ENCODE measurements around the gene PMAIP1. TPM values are rescaled to one million over a fixed set of nuclear protein-coding genes. Genes with fewer than 3 reads are reported as not detected.

Gene PMAIP1
- total and polyA plus RNA-seq, 9 of the 15 experiments (the other 6 are each of a cell fraction or from before 2014, with no cell fraction given): 8.0 to 22.9 (median 14.9) TPM

GRCh38 chr18:59917422-59917821, 17.6 kb downstream of the PMAIP1 start:
- H3K4me3 ChIP-seq: no peak overlapping the region
- in situ Hi-C loops (cut with MboI): no loop called here
- peak in 2 of 4 experiments; percentile 34 to 48 for DNase-seq (ENCODE audit: extremely low read depth in 1 of 4, low spot score in 3 of 4)
- WGBS (ENCODE audit: insufficient coverage, low coverage, missing lambda C conversion rate): 32% methylated on average over 5 of the region's 5 CpGs
- H2AFZ ChIP-seq (ENCODE audit: low read depth, low read length): peak overlapping the region; percentile 91
- H3K27ac ChIP-seq (ENCODE audit: extremely low read depth, low read depth, low read length): peak overlapping the region; percentile 62
- H3K4me1 ChIP-seq (replicated peaks in 1 of 2; ENCODE audit: control insufficient read depth in 2 of 2, insufficient read depth in 2 of 2, low read length in 2 of 2): peaks cover 3 to 21% of the 10 kb centered on the region in 2 experiments; a peak in 4 of 5 replicates
- no peaks in the 10 kb centered on the region for H3K9me1 ChIP-seq (ENCODE audit: control insufficient read depth, insufficient read depth, low read length)
- CTCF ChIA-PET (ENCODE audit: low intra/inter-chr PET ratio): no interaction called here
- peak; percentile 35 for FAIRE-seq
- no peak overlapping the region for H3K4me2 ChIP-seq (ENCODE audit: insufficient read depth, low read length)
- ATAC-seq: peak; percentile 72
- H3K27me3 ChIP-seq (ENCODE audit: control insufficient read depth in 2 of 2, insufficient read depth in 2 of 2, low read length in 2 of 2): no peaks in the 10 kb centered on the region
- BruUV-seq (replicated peaks): no TSS peak
- POLR2A ChIA-PET: interaction anchor here (1.3 kb wide), 1 partner anchor 17 kb away, joined by 8 read pairs; the partner anchor contains the start of gene PMAIP1
- H4K20me1 ChIP-seq (replicated peaks; ENCODE audit: control insufficient read depth, insufficient read depth, low read length): no peaks in the 10 kb centered on the region
- no peaks in the 10 kb centered on the region for H3K36me3 ChIP-seq (ENCODE audit: control insufficient read depth, insufficient read depth, low read length)
- H3K9me3 ChIP-seq (replicated peaks; ENCODE audit: control insufficient read depth, insufficient read depth, low read depth, low read length): no peaks in the 10 kb centered on the region
- H3K79me2 ChIP-seq (ENCODE audit: control insufficient read depth, insufficient read depth, low read length): no peaks in the 10 kb centered on the region
- intact Hi-C loops (cut with micrococcal nuclease): no loop called here
- peak overlapping the region in 1 of 2 experiments; percentile 42; a peak in 1 of 4 replicates for H3K9ac ChIP-seq (ENCODE audit: insufficient read depth in 1 of 2, low read depth in 2 of 2, low read length in 2 of 2)
- TF ChIP-seq KLF13 (tag; IDR thresholded peaks at IDR 0.05; ENCODE audit: borderline replicate concordance, low read depth) (no peak), ATF3 (IDR thresholded peaks at IDR 0.05) (peak; percentile 58), ATF3 (CRISPR knock-in tag; conservative IDR thresholded peaks at IDR 0.05) (no peak), MAFG (tag; conservative IDR thresholded peaks at IDR 0.05) (peak; percentile 95), SMARCC2 (IDR thresholded peaks at IDR 0.05; ENCODE audit: low read depth) (no peak), EGR1 (conservative IDR thresholded peaks at IDR 0.05) (no peak), ZNF316 (IDR thresholded peaks at IDR 0.05) (peak; percentile 92), FOXO4 (CRISPR knock-in tag; IDR thresholded peaks at IDR 0.05) (no peak), CEBPG (CRISPR knock-in tag; IDR thresholded peaks at IDR 0.05) (peak; percentile 23; the same call in 1 of the 2 replicates), CEBPG (tag; conservative IDR thresholded peaks at IDR 0.05 in 1 of 2, IDR thresholded peaks at IDR 0.05 in 1 of 2) (peak; percentile 45 to 88; a peak in 3 of 4 replicates), ZNF551 (CRISPR knock-in tag; IDR thresholded peaks at IDR 0.05) (no peak), ZNF175 (CRISPR knock-in tag; IDR thresholded peaks at IDR 0.05; ENCODE audit: low read depth) (peak; percentile 32; the same call in 1 of the 2 replicates), EHMT2 (IDR thresholded peaks at IDR 0.05) (no peak), HES1 (IDR thresholded peaks at IDR 0.05; ENCODE audit: low read depth) (no peak), SMARCA5 (IDR thresholded peaks at IDR 0.05) (no peak), C11orf30 (IDR thresholded peaks at IDR 0.05; ENCODE audit: low read depth) (peak; percentile 89), FOXA1 (IDR thresholded peaks at IDR 0.05; ENCODE audit: borderline replicate concordance) (no peak), TOE1 (IDR thresholded peaks at IDR 0.05; ENCODE audit: borderline replicate concordance) (no peak), TOE1 (CRISPR knock-in tag; IDR thresholded peaks at IDR 0.05; ENCODE audit: borderline replicate concordance, low read depth) (no peak), KLF10 (CRISPR knock-in tag; IDR thresholded peaks at IDR 0.05) (no peak), PKNOX1 (IDR thresholded peaks at IDR 0.05) (no peak), SPI1 (IDR thresholded peaks at IDR 0.05; ENCODE audit: borderline replicate concordance, low read depth, low read length) (peak; percentile 70)
